Measurements from ENCODE around the gene TBC1D4. TPM values are rescaled to one million over a fixed set of nuclear protein-coding genes. Genes with fewer than 3 reads are reported as not detected.

TBC1D4 gene
- total RNA-seq, 1 experiment from 2014 or later: 5.5 TPM

DNA sequence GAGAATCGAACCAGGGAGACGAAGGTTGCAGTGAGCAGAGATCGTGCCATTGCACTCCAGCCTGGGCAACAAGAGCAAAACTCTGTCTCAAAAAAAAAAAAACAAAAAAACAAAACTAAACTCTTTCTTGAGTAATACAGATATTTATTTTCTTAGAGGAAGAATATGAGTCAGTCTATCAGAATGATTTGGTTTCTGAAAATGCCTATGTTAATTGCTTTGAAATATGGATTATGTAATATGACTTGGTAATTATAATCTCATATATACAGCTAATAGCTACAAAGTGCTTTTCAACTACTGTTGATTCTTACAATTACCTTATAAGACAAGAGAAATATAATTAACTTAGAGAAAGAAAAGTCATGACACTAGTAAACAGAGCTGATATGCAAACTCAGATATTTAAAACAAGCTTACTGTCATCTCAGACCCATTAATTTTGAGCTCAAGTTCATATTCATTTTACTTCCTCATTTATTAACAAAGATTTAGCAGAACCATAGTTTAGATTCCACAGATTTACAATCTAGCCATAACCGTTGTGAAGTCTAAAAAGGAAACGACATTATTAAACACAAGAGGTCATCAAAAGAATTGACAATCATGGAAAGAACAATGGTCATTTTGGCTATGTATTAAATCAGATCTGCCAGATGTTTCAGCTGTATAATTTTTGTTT is 88.0 kb downstream of the TBC1D4 start:
- intact Hi-C loops (cut with micrococcal nuclease; ENCODE audit: unreplicated experiment): no loop called here
- Histone ChIP-seq H3K27me3 (ENCODE audit: control insufficient read depth, insufficient read depth, low read length) (no peaks in the 10 kb centered on the region), H3K27ac (ENCODE audit: low read length) (no peak overlapping the region), H3K4me3 (ENCODE audit: low read depth in 2 of 2, low read length in 2 of 2) (no peak overlapping the region), H3K9me3 (ENCODE audit: control insufficient read depth, insufficient read depth, low read depth, low read length) (no peaks in the 10 kb centered on the region), H3K36me3 (ENCODE audit: control insufficient read depth, insufficient read depth, low read length) (no peaks in the 10 kb centered on the region), H3K4me1 (ENCODE audit: control insufficient read depth, insufficient read depth, low read length) (no peaks in the 10 kb centered on the region)
- CTCF ChIA-PET: no interaction called here
- DNase-seq (ENCODE audit: low read depth, low spot score) (no peak), ATAC-seq (no peak)
- TF ChIP-seq SIN3A (IDR thresholded peaks at IDR 0.05; ENCODE audit: borderline replicate concordance, insufficient read depth, low read depth, low read length): no peak
- TF ChIP-seq POLR2AphosphoS5 (IDR thresholded peaks at IDR 0.05; ENCODE audit: low read depth, low read length): no peak
- TF ChIP-seq REST (IDR thresholded peaks at IDR 0.05; ENCODE audit: insufficient read depth in 1 of 2, low read depth in 2 of 2, low read length in 1 of 2): no peak
- TF ChIP-seq TCF7L2 (IDR thresholded peaks at IDR 0.05; ENCODE audit: low read depth, low read length): no peak
- no peak for TF ChIP-seq CTCF (IDR thresholded peaks at IDR 0.05)
- in situ Hi-C loops (cut with HindIII; ENCODE audit: low pct_unique_long_range_greater_than_20kb, low sequenced_read_pairs): no loop called here
- no TSS peak for BruUV-seq (replicated peaks)
- POLR2A ChIA-PET: no interaction called here

DNA sequence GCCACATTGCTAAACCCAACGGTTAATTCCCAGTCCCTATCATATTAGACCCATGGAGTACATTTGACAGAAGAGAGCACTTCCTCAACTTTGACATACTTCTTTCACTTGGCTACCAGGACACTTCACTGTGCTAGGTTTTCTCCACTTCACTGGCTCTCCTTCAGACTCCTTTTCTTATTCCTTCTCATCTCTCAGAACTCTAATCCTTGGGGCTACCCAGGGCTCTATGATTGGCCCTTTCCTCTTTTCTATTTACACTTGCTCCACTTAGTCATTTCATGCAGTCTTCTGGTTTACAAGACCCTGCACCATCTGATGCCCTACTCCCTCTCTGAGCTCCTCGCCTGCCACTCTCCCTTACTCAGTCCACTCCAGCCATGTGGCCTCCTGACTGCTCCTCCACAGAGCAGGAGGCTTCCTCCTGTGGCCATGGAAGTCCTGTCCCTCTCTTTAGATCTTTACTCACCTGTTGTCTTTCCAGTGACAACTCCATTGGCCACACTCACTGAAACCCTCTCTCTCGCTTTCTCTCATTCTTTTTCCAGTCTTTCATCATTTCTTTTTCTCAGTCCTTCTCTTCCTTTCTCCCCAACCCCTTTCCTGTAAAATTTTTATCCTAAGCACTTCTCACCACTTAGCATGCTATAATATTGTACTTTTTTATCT is 90.4 kb downstream of the TBC1D4 start:
- H3K9me3 ChIP-seq (ENCODE audit: control insufficient read depth, insufficient read depth, low read depth, low read length): no peaks in the 10 kb centered on the region
- ChIA-PET CTCF (no interaction called here), POLR2A (no interaction called here)
- DNase-seq (ENCODE audit: low read depth, low spot score) (no peak), ATAC-seq (no peak)
- BruUV-seq (replicated peaks): no TSS peak
- no peak overlapping the region for H3K27ac ChIP-seq (ENCODE audit: low read length)
- TF ChIP-seq REST (IDR thresholded peaks at IDR 0.05; ENCODE audit: insufficient read depth in 1 of 2, low read depth in 2 of 2, low read length in 1 of 2): no peak
- no peak for TF ChIP-seq SIN3A (IDR thresholded peaks at IDR 0.05; ENCODE audit: borderline replicate concordance, insufficient read depth, low read depth, low read length)
- no peak for TF ChIP-seq TCF7L2 (IDR thresholded peaks at IDR 0.05; ENCODE audit: low read depth, low read length)
- no peak for TF ChIP-seq POLR2AphosphoS5 (IDR thresholded peaks at IDR 0.05; ENCODE audit: low read depth, low read length)
- no peaks in the 10 kb centered on the region for H3K36me3 ChIP-seq (ENCODE audit: control insufficient read depth, insufficient read depth, low read length)
- H3K27me3 ChIP-seq (ENCODE audit: control insufficient read depth, insufficient read depth, low read length): no peaks in the 10 kb centered on the region
- intact Hi-C loops (cut with micrococcal nuclease; ENCODE audit: unreplicated experiment): no loop called here
- H3K4me3 ChIP-seq (ENCODE audit: low read depth in 2 of 2, low read length in 2 of 2): no peak overlapping the region
- no peaks in the 10 kb centered on the region for H3K4me1 ChIP-seq (ENCODE audit: control insufficient read depth, insufficient read depth, low read length)
- in situ Hi-C loops (cut with HindIII; ENCODE audit: low pct_unique_long_range_greater_than_20kb, low sequenced_read_pairs): no loop called here

Measured in Panc1 (cell line).